ENCODE results near the gene ABHD2.
"Not testable (repeated sequence)": the region's sequence is repeated elsewhere in the genome, so short reads cannot be mapped to it uniquely, and the experiment has no call there.

The ABHD2 gene

DNA sequence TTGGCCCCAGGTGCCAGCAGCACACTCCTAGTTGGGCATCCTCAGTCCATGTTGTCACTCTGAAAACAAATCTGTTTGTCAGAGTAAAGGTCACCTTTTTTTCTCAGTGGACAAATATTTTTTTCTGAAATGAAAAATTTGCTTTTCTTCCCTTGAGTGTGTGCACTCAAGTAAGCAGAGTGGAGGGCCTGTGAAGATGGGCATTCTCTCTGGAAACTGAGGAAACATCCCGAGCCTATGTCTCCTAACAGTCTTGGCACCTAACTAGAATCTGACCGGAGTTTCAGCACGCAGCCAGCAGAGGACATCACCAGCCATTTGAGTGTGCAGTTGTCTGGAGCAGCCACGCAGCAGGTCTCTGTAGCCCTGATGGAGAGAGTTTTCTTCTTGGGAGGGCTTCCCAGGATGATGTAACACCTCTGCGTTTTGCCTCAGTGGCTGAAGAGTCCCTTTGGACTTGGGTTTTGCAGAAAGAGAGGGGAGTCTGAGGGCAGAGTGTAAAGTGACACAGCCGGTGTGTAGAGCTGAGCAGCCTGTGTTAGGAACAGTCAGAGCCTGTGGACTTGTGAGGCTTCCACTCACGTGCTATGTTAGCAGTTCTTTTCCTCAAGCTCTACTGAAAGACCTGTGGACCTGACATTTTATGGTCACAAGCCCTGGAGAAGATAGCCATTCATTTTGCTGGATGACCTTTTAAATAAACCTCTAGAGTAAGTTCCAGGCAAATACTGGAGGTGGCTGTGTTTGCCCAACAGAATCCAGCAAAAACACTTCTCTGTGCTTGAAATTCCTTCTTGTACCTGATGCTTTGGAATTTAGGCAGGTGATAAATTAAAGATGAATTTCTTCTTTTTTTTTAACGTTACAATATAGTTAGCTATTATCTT lies 51.6 kb downstream of the ABHD2 start:
- DNase-seq (ENCODE audit: low read depth in 2 of 2), result peak in 1 of 2 experiments; percentile 10

DNA sequence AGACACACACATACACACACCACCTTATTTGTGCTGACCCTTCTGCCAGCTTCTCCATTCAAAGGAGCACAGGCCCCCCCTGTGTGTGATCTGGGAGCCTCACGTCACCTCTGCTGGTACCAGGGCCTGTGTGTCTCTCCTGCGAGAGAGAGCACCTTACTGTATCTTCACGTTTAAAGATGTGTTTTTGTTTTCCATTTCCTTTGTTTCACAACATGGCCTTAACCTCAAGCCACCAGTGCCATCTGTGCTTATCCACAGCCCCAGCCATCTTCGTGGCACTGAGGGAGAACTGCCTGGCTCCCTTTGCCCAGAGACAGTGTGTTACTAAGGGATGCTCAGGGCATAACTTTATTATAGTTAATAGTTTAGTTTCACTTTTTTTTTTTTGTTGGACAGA lies 52.3 kb downstream of the ABHD2 start:
- DNase-seq (ENCODE audit: low read depth in 2 of 2), result no peak

DNA sequence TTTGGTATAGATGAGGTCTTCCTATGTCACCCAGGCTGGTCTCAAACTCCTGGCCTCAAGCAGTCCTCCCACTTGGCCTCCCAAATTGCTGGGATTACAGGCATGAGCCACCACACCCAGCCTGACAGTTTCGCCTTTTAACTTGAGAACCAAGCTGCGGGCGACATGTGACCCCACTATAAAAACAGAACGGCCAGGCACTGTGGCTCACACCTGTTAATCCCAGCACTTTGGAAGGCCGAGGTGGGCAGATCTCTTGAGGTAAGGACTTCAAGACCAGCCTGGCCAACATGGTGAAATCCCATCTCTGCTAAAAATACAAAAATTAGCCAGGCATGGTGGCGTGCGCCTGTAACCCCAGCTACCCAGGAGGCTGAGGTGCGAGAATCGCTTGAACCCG lies 52.9 kb downstream of the ABHD2 start:
- DNase-seq (ENCODE audit: low read depth in 2 of 2), result not testable (repeated sequence)

DNA sequence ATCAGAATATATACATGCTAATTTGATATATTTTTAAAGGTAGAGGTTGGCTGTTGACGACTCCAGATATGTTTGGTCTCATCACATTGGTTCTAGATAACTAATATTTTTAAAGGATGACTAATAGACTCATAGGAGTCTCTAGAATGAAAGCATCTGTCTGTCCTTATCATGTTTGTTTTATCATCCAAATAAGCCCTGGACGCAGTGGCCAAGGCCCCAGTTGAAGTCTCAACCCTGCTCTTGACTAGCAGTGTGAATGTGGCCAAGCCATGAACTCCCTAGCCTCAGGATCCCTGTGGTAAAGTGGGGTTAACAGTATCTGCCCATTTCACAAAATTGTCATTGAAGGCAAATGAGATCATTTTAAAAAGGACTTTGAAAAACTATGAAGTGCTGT lies 53.6 kb downstream of the ABHD2 start:
- DNase-seq (ENCODE audit: low read depth in 2 of 2), result no peak

DNA sequence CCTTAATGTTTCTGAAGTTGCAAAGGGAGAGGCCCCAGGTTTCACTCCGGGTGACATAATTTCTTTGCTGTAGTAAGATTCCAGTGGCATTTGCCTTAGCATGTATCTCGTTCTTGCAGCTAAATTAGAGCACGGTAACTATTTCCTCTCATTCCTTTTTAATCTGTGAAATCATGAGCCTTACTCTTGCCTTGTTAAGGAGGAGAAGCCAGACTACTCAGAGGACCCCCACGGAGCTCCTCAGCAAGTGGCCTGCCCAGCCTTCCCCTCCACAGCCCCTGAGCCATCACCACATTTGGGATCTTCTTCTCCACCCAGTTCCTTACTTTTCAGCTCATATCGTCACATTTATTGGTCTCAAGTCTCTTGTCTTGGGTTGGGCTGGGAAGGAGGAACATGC lies 54.2 kb downstream of the ABHD2 start:
- no peak for DNase-seq (ENCODE audit: low read depth in 2 of 2)

DNA sequence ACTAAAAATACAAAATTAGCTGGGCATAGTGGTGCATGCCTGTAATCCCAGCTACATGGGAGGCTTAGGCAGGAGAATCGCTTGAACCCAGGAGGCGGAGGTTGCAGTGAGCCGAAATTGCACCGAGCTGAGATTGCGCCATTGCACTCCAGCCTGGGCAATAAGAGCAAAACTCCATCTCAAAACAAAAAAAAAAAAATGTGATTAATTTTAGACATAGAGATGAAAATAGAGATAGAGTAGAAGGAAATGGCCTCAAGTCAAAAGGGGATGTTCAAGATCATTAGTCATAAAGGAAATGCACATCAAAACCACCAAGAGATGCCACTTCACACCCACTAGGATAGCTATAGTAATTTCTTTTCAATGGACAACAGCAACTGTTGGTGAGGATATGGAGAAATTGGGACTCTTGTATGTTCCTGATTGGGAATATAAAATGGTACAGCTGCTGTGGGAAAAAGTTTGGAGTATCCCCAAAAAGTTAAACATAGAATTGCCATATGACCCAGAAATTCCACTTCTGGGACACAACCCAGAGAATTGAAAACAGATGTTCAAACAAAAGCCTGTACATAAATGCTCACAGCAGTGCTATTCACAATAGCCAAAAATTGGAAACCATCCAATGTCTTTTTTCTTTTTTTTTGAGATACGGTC lies 55.4 kb downstream of the ABHD2 start:
- DNase-seq (ENCODE audit: low read depth in 2 of 2), result peak; percentile 92

DNA sequence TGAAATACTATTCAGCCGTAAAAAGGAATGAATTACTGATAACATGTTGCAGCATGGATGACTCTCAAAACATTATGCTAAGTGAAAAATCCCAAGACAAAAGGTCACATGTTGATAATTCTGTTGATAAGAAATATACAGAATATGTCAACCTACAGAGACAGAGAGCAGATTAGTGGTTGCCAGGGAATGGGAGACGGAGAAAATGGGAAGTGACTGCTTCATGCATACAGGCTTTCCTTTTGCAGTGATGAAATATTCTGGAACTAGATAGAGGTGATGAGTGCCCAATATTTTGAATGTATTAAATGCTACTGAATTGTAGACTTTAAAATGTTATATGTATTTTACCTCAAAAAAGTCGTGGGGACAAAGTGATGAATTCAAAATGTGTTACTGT lies 56.2 kb downstream of the ABHD2 start:
- no peak for DNase-seq (ENCODE audit: low read depth in 2 of 2)

DNA sequence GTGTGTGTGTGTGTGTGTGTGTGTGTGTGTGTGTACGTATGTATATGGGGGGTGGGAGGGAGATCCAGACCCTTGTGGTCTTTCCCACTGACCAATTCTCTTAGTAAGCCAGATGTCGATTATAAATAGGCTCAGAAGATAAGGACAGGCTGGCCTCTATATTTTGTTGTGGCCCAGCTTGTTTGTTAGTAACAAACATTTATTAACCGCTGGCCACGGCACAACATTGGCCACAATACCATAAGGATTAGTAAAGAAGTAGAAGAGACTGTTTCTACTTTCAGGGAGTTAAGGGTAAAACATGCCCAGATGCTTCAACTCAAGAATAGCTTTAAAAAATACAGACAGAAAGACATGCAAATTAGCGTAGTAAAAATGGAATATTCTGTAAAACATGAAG lies 58.1 kb downstream of the ABHD2 start:
- no peak for DNase-seq (ENCODE audit: low read depth in 2 of 2)

DNA sequence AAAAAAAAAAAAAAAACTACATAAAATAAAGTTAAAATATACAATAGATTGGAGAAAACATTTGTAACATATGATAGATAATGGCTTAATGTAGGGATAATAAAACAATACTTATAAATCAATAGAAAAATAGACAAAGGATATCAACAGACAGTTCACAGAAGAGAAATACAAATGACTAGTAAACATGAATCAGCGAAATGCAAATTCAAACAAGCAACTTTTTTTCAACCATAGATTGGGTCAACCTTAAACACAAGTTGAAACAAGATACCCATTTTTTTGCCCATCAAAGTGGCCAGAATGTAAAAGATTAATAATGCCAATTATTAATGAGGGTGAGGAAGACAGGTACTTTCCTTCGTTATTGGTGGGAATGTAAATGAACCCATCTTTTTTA lies 59.9 kb downstream of the ABHD2 start:
- no peak for DNase-seq (ENCODE audit: low read depth in 2 of 2)

DNA sequence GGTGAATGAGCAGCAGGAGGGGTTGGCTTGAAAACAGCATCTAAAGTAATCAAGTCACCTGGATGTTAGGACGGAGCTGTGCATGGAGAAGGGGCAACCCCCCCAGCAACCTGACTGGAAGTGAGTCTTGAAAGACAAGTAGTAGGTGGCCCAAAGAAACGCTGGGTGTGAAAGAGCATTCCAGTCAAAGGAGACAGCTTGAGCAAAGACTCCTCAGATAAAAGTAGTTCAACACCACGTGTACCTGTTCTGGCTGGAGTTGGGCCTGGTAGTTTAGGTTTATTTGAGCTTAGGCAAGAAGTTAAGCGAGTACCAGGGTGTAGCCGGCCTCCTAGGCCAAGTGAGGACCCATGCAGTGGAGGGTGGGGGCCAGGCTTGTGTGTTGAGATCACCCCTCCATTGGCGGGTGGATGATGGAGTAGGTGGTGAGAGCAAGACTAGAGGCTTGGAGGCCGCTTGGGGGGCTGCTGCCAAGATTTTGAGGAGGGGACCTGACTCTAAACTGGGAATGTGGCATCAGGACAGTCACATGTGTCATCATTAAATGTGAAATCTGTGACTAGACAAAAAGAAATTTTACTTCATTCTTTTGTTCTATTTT lies 61.3 kb downstream of the ABHD2 start:
- no peak for DNase-seq (ENCODE audit: low read depth in 2 of 2)

DNA sequence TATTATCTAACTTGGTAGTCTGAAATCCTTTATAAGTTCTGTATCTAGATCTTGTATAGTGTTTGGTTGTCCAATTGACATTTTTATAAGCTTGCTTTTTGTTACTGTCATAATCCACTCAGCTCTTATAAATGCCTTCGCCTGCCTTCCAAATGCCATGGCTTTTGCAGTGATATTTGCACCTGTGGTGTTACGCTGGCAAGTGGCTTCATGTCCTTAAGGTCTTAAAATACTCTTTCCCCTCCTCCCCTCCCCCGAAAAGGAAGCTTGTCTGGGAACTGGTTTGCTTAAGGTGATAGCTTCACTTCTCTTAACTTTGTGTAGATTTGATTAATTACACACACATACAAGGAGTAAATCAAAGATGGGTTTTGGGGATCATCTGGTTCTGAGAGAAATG lies 62.0 kb downstream of the ABHD2 start:
- no peak for DNase-seq (ENCODE audit: low read depth in 2 of 2)

DNA sequence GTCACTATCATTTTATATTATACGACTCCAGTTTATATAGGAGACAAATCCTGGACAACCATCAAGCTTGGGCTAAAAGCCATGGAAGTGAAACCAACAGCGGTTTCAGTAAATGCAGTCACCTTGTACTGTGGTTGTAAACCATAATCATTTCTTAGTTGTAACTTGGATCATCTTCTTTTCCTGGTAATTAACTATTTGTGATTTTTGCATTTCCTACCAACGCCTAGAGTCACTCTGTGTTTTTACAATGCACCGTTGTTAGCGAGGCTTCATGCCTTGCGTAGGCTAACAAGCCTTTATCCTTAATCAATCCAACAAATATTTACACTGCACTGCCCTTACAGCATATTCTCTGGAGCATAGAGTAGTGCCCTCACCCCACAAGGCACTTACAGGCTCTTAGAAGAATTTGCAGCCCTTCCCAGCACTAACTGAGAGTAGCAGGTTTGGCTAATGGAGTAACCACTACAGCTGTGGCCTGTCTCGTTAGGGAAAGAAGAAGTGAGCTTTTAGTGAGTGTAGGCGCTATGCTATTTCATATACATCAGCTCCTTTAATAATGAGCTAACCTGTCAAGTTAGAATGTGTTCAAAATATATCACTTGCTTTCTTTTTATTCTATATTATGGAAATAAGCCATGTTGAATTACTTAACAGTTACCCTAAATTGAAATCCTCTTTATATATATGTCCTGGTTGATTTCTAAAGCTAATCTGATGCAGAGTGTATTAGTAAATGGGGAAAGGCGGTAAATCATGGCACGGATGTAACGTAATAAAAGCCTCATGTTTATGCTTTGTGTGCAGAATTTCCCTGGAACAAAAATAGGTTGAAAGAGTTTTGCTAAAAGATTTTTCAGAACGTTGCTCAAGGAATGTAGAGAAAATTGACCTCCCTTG lies 62.8 kb downstream of the ABHD2 start:
- peak; percentile 36 to 39 for DNase-seq (ENCODE audit: low read depth in 2 of 2)

DNA sequence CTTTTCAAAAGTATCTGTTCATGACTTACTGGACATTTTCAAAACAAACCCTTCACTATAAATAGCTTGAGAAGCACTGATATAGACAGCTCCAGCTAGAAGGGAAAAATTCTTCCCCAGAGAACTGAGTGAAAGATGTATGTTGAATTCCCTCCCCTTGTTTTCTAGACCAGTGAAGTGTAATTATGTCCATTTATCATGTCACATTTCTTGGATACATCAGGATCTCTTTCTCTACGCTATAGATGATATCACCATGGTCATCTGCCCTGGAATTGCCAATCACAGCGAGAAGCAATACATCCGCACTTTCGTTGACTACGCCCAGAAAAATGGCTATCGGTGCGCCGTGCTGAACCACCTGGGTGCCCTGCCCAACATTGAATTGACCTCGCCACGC lies 66.9 kb downstream of the ABHD2 start:
- DNase-seq (ENCODE audit: low read depth in 2 of 2), result no peak

DNA sequence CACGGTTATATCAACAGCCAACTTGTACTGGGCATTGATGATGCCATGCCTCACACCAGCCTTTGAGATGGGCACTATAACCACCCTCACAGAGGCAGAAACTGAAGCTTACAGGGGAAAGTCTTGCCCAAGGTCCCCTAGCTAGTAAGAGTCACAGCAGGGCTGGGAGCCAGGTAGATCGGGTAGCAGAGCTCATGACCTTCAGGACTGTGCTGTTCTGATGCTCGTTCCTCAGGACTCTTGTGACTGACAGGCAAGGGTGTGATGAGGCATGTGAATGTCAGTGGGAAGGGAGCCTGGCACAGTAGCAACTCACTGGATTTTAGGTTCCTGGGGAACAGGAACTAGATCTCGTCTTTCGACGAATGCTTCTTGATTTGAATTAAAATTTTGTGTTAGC lies 67.4 kb downstream of the ABHD2 start:
- DNase-seq (ENCODE audit: low read depth in 2 of 2), result no peak

DNA sequence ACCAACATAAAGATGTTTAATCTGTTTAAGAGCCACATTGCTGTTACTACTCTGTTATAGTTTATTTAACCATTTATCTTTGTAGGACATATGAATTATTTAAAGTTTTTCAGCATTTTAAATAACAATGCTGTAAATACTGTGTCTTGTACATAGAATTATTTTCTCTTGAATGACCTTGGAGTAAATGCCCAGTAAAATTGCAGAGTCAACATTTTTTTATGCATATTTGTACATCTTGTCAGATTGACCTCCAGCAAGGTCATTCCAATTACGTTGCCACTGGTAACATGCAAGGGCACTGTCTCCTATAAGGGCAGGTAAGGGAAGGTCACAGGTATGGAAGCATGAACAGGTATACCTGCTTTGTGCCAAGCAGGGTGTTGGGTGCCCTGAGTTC lies 68.8 kb downstream of the ABHD2 start:
- DNase-seq (ENCODE audit: low read depth in 2 of 2), result no peak

DNA sequence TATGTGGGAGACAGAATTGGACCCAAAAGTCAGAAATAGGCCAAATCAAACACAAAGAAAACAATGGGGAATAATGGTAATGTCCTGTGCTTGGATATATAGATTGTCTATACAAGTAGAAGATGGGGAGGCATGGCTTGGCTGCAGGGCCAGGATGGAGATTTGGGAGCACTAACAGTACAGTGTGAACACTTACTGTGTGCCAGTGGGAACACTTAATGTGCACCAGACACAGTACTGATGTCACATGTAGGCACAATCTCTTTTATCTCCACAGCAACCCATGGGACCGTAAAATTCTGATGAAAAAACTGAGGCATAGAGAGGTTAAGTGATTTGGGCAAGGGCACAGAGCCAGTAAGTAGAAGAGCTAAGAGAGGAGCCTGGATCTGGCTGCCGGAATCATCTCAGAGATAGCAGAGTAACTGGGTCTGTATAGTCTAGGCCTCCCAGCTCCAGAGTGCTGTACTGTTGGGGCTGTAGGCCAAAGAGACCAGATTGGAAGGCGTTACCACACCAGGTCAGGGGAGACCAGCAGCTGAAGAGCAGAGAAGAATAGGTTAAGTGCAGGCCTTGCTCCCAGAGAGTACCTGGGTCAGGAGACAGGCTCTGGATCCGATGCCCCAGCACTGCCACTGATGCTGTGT lies 69.8 kb downstream of the ABHD2 start:
- DNase-seq (ENCODE audit: low read depth in 2 of 2), result no peak

DNA sequence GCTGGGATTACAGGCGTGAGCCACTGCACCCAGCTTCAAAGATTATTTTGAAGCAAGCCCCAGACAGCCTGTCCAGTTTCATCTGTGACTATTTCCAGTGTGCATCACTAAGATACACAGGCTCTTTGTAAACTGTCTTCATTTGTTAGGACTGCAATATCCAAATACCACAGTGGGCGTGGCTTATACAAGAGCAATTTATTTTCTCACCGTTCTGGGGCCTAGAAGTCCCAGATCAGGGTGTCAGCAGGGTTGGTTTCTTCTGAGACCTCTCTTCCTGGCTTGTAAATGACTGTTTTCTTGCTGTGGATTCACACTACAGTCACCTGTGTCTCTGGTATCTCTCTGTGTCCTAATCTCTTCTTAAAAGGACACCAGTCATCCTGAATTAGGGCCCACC lies 73.4 kb downstream of the ABHD2 start:
- no peak for DNase-seq (ENCODE audit: low read depth in 2 of 2)

DNA sequence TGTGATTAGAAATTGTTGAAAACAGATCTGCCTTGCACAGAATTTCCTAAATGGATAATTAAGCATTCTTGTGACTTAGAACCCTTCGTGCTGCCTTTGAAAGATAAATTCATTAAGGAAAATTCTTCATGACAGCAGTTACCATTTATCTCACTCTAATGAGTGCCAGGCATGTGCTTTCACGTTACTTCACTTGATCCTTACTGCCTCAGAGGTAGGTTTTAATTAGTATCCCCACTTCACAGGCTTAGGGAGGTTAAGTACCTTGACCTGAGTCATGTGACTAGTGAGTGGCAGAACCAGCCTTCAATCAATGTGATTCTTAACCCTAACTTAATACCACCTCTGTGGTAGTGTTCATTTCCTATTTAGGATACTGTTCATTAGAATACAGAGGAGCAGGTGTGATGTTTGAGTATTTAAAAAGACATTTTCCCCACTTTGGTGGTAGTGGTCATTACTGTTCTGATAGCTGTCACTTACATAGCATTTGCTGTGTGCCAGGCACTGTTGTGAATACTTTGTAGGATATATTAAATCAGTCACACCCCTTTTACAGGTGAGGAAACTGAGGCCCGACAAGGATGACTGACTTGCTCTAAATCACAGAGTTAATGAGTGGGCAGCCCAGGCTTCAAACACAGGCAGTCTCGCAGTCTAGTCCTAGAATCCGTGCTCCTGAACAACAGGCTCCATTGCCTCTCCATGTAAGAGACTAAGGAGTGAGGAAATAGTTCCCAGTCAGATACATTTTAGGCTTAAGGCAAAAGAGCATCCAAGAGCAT lies 75.2 kb downstream of the ABHD2 start:
- no peak for DNase-seq (ENCODE audit: low read depth in 2 of 2)

DNA sequence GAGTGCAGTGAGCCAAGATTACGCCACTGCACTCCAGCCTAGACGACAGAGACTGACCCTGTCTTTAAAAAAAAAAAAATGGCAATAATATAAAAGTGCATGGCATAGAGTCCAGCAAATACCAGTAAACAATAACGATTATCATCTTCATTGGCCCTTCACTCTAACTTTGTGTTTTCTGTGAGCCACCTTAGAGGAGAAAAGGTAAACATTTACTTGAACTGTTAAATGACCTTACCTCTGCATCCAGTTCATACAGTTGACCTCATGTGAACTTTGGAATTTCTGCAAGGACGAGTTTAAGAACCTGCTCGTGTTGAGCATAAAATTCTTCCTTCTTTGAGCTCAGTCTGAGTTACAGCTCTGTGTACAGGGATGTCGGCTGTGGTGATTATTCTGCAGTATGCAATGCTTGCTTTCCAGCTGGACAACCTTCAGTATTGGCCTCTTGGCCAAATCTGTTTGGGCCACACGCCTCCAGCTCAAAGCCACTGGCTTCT lies 76.5 kb downstream of the ABHD2 start:
- no peak for DNase-seq (ENCODE audit: low read depth in 2 of 2)

DNA sequence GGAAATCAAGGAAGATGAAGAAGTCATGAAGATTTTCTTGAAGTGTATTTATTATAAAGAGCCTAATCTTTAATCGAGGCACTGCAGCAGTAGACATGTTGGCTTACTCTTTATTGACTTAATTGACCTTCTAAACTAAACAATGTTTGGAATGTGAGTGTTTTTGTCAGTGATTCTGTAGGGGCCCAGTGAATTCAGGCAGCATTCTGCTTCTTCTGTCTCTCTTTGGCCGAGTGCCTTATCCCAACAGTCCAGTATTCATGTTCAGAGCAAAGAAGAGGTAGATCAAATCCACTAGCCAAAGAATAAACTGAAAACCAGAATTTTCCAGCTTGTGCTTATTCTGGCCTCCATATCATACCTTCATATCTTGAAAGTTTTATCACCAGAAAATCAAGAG lies 77.4 kb downstream of the ABHD2 start:
- no peak for DNase-seq (ENCODE audit: low read depth in 2 of 2)

Measured in fibroblast of skin of left quadriceps (primary cell).